GM19467 (cell line): ENCODE data around the gene CCDC80.
"Not testable (repeated sequence)": the region's sequence is repeated elsewhere in the genome, so short reads cannot be mapped to it uniquely, and the experiment has no call there.

Source experiments
- ATAC-seq: cut with Tn5 transposase; IDR thresholded peaks from one replicate; pipeline ENCODE4 v1.9.1; 2021; ENCODE audit warnings: mild to moderate bottlenecking, moderate library complexity; ENCODE audit not compliant: unreplicated experiment

Gene CCDC80

DNA sequence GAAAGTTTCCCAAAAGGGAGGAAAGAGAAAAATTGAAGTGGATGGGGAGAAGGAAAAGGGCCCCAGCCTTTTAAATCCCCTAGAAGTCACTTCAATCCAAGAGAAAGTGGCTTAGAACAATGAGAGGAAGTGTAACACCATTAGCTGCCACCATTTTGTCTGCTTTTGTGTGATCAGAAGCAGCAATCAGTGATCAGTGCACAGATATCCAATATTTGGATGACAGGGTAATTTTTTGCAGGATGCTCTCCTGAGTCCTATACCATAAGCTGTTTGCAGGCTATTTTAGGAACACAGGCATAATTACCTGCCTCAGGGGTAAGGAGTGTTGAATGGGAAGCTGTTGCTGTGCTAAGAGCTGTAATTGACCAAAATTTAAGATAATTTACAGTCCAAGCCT lies 47.7 kb downstream of the CCDC80 start:
- ATAC-seq, result no peak

DNA sequence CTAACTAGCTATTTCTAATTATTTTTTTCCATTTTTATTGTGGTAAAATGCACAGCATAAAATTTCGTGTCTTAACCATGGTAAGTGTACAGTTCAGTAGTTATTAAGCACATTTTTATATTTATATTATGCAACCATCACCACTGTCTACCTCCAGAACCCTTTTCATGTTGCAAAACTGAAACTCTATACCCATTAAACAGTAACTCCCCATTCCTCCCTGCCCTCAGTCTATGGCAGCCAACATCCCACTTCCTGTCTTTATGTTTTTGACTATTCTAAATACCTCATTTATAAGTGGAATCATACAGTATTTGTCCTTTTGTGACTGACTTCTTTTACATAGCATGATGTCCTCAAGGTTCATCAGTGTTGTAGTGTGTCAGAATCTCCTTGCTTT lies 53.6 kb downstream of the CCDC80 start:
- ATAC-seq, result no peak

DNA sequence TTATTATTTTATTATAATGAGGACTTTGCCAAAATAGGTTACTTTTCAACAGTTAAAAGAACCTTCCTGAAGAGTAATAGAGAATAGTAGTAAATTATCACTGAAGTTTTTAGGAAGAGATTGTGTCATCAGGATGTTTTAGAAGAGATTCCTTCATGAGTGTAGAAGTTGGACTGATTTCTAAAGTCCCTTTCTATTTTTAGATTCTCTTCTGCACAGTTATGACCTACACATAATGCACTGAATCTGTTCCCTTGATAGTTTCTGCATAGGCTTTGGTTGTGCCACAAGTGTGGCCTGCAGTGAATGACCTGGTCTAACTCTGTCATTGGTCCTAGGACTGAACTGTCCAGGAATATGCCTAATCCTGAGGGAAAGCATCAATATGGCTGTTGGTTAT lies 55.2 kb downstream of the CCDC80 start:
- ATAC-seq, result no peak

DNA sequence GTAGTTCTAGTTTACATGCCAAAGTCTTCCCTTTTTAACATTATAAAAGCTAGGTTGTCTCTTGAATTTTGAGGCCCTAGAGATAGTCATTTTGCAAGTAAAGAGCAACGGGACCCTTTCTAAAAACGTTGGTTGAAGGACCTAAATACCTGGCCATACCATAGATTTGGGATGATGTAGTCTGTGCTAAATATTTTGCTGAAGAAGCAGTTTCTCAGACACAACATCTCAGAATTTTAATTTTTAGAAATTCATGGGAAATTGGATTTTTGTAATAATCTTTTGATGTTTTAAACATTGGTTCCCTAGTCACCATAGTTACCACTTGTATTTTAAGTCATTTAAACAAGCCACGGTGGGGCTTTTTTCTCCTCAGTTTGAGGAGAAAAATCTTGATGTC lies 57.8 kb downstream of the CCDC80 start:
- ATAC-seq, result no peak

DNA sequence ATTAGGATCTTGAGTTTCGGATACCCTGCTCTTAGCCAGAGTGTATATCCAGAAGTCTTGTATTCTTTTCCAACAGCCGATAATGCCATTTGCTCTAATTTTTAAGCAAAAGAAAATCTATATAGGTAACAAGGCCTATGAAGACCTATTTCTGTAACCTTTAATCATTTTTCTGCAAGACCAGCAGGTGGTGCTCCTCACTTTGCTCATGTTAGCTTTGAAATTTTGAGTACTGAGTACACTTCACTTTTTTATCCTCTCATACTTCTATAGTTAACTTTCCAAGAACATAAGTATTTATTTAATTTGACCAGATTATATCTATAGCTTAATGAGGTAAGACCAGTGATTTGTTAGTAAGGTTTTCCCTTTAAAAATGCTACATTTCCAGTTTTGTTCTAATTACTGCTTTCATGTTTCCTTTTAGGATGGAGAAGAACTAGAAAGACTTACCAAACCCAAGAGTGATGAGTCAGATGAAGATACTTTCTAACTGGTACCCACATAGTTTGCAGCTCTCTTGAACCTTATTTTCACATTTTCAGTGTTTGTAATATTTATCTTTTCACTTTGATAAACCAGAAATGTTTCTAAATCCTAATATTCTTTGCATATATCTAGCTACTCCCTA lies 58.6 kb downstream of the CCDC80 start:
- ATAC-seq, result no peak

DNA sequence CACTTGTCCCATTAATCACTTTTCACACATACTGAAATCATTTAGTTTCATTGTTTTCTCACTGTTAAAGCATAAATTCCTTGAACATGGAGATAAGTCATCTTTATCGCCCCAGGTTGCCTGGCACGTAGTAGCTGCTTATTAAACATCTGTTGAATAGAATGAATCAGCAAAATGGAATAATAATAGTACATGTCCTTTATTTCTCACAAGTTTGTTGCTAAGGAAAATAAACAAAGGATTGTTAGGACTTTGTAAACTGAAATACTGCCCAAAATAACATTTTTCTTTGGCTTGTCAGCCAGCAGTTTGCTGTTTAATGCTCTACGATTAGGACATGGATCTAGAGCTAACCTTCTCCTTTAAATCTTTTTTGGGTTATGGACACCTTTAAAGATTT lies 61.2 kb downstream of the CCDC80 start:
- no peak for ATAC-seq

DNA sequence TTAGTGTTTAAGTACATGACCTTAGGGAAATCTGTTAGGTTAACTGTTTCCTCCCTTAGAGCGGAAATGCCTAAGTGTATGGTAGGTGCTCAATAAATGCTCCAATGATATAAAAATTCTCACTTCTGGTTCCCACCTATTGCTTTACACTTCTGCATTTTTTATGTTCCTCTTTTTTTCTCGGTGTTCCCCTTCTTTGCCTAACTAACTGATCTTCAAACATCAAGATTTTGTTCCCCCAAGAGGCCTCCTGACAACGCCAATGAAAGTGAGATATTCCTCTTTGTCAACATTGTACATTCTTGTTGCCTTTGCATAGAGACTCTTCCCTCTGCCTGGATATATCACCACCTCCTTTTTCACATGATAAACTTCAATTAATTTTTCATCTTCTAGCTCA lies 61.7 kb downstream of the CCDC80 start:
- no peak for ATAC-seq

DNA sequence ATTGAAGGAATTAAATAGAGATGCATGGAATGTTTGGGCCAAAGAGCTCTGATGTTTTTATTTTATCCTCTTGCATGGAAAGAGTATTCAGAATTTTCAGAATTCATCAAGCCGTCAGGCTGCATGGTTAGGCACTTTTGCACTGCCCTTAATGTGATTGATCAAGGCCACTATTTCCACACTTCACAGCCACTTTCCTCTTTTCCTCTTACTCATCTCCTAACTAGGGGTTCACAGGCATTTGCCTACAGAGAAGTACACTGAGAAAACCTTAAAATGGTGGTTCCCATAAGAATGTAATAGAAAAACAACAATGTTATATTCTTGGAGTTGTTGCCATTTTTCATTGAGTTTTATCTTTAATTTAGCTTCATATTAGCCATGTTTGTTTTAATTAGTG lies 68.2 kb downstream of the CCDC80 start:
- no peak for ATAC-seq

DNA sequence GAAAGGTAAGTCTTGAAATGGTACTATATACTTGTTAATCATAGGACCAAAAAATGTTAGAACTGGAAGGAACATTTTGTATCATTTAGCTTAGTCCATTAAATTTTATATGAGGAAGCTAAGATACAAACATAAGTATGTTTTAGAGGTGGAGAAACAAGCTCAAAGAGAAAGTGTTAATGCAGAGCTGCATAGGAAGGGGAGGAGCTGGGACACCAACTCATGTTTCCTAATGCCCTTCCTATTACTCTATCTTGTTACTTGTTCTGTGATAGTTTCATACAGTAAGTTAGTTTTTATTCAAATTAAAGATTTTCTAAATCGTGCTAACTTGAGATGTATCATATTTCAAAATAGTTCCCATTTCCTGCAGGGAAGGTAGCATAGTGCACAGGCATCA lies 71.7 kb downstream of the CCDC80 start:
- ATAC-seq, result no peak

DNA sequence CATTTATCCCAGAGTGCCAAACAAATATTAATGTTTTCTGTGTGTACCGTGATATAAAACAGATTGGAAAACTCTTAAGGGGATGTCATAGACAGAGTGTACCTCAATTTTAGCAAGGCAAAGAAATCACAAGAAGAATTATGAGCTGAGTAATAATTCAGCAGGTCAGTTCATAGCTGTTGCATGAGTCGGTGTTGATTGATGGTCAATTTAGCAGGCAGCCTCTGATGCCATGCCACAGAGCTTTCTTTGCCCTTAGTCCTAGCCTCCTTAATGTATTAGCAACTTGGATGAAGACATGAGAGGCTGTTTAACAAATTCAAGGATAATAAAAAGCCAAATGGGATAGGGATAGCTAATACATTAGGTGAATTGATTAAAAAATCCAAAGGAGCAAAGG lies 72.3 kb downstream of the CCDC80 start:
- no peak for ATAC-seq

DNA sequence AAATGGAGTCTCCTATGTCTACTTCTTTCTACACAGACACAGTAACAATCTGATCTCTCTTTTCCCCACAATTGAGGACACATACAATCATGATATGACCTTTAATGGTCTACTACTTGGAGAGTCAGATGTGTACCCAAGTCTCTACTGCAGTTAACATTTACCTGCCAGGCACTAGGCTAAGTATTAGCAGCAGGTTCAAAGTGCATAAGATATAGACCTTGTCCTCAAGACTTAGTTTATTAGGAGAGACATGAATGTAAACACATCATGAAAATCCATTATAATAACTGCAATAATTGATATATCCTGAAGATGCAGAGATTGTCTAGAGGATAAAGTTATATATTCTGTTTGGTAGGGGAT lies 76.0 kb downstream of the CCDC80 start:
- no peak for ATAC-seq

DNA sequence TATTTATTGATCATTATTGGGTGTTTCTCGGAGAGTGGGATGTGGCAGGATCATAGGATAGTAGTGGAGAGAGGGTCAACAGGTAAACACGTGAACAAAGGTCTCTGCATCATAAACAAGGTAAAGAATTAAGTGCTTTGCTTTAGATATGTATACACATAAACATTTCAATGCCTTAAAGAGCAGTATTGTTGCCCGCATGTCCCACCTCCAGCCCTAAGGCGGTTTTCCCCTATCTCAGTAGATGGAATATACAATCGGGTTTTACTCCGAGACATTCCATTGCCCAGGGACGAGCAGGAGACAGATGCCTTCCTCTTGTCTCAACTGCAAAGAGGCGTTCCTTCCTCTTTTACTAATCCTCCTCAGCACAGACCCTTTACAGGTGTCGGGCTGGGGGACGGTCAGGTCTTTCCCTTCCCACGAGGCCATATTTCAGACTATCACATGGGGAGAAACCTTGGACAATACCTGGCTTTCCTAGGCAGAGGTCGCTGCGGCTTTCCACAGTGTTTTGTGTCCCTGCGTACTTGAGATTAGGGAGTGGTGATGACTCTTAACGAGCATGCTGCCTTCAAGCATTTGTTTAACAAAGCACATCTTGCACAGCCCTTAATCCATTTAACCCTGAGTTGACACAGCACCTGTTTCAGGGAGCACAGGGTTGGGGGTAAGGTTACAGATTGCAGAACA lies 76.5 kb downstream of the CCDC80 start:
- ATAC-seq, result not testable (repeated sequence)

DNA sequence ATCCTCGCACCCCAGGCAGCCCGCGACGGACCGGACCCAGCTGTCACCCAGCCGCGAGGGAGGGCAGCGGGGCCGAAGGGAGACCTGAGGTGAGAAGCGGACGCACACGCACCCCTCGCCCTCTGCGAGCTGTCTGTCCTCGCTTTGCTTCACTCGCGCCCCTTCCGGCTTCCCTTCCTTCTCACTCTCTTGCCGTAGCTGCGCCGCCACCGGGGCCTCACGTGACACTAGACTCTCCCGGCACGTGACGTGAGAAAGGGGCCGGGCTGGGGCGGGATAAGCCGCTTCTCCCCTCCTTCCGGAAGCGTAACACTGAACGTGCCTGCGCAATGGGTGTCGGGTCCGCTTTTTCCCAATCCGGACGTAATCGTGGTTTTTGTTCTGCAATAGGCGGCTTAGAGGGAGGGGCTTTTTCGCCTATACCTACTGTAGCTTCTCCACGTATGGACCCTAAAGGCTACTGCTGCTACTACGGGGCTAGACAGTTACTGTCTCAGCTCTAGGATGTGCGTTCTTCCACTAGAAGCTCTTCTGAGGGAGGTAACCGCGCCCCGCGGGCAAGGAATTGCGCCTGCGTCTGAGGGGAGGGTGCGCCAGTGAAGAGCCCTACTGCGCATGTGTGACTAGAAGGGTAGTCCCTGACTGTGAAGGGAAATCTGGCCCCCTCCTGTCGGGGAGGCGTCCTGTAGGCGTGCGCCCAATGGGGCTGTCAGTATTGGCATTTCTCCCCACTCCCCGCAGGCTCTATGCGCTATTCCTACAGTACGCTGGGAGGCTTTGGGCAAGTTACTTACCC lies 79.0 kb downstream of the CCDC80 start, which contains the start of the genes ATG3 and SLC35A5:
ATG3 (minus strand) TSS at position 229 of the 796 bp plus-strand sequence. CDS start 434 bp downstream, outside the sequence.
SLC35A5 (plus strand) TSS at position 312 of the 796 bp plus-strand sequence. CDS start 1,359 bp downstream, outside the sequence.
- ATAC-seq, result peak; percentile 78

DNA sequence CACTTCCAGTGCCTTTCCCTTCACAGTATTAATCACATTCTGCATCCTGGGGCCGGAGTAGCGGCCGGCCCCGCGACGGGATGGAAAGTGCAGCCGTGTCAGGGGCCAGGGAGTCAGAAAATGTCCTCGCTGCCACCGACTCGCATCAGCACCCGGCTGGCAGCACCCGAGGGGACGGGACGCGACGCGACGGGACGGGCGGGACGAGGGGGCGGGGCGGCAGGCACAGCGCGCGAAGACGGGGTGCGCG lies 79.5 kb downstream of the CCDC80 start:
- ATAC-seq, result peak; percentile 44

DNA sequence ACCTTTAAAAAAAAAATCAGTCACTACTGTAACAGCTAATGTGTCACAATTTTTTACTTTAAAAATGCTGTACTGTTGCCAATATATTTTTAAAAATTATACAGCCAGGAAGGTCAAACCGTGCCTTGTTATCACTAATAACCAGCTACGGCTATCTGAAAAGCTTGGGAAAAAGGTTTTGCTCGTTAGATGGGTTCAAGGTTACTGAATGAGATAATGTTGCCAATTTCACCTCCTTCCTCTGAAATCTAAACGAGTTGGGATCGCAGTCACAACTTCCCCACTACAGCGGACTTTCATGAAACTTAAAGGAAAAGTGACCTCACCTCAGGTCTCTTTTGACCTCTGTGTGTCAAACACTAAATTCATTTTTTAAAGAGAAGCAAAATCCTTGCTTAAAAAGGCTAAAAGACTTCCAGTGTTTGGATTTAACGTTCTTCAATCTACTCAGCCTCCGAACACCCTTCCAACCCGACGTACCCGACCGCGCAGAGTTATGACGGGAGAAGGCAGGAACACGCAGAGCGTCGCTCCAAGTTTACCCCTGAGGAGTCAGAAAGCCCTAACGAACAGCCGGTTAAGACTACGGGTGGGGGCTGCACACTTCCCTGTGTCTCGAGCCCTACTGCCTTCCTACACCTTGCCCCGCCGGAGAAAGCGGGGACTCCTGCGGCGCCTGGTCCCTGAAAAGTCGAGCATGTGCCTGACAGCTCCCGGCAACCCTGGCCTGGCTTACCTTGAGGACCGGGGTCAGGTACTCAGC lies 80.0 kb downstream of the CCDC80 start:
- peak; percentile 15 for ATAC-seq

DNA sequence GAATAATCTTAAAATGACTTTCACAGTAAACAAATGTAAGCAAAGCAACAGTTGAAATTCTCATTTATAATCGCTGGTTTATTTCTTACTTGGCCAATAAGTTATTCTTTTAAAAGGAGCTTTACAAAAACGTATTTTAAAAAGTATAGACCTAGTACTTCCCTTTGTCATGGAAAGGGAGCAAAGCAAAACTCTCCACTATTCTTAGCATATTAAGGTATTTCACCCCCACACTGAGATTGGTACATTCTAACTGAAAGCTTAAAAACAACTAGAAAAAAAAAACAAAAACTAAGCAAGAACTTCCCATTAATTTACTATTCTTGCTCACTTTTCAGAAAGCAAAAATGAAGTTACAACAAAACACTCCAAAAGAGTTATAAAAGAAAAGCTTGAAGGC lies 80.6 kb downstream of the CCDC80 start:
- ATAC-seq, result no peak

DNA sequence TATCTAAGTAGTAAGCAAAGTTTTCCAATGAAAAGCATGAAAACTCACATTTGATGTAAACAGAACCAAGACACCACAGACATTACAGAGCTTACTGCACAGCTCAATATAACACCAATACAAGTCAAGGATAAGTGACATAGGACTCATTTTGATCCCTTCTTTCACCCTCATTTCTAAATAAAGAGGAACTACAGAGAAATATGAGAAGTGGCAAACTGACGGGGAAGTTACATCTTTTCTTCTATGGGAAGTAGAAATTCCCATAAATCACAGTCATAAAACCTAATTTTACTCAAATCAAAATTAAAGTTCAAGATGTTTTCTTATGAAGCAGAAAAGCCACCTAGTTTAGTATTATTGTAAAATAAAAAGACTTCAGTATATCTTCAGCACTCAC lies 83.0 kb downstream of the CCDC80 start:
- no peak for ATAC-seq

DNA sequence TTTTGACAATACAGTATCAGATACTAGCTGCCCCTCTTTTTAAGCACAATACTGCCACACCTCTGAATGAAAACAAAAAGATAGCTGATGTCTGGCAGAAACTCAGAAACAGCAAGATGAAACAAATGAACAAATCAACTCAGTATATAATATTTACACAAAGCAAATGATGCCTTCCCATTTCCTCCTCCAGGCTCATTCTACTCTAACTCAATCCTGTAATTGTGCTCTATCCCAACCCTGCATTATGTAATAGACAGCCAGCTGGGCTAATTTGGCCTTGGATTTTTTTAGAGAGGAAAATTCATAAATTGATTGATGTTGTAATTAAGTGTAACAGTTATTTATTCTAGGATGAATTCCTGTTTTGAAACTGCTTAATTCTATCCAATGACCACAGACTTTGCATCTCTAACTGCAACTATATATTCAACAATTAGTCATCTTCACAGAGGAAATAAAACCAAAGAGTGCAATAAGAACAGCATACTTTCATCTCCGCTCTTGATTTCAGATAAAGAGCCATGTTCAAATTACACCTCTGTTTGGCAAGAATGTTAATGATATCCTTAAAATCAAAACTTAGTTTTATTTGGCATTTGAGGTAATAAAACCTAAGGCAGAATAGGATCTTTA lies 85.3 kb downstream of the CCDC80 start:
- no peak for ATAC-seq

DNA sequence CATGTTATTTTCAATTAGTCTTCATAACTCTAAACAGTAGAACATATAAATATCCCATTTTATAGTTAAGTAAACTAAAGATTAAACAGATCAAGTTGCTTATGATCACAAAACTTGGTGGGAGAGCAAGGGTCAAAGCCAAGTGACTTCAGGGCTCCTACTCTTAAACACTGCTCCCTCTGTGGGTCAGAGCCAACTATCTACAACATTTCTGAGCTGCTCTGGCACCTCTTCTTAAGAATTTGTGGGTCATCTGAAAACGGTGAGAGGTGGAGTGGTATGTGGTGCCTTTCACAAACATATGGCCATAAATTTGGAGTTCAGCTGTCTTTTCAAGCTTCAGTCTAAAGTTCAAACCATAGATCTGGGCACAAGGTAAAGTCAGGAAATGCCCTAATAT lies 90.1 kb downstream of the CCDC80 start:
- no peak for ATAC-seq
